Measurements from ENCODE around the gene LCN6.
"Not testable (repeated sequence)": the region's sequence is repeated elsewhere in the genome, so short reads cannot be mapped to it uniquely, and the experiment has no call there.

LCN6 gene

DNA sequence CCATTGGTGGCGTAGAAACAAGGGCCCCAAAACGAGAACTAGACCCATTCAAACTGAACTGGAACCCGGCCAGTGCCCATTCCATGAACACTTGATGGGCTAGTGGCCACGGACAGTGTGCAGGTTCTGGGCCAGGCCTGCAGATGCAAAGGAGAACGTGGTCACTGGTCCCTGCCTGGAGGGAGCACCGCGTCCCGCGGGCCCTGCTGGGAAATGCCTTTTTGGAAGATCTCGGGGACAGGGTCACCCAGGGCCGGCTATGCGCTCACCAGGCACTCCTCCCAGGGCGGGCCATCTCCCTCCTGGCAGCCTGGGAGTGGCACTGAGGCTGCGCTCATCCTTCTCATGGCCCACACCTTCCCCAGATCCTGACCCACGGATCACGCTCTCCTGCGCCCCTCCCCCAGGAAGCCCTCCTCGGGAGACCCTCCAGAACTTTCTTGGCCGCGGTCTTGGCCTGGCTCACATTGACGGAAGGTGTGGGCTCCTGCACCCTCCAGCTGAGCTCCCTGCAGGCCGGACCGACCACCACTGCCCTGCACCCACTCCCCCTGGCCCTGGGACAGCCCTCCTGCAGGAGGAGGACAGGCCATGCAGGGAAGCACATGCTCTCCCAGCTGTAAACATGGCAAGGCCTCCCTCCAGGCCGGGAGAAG, 38.7 kb downstream of the LCN6 start:
- DNase-seq (ENCODE audit: low read depth), result no peak

DNA sequence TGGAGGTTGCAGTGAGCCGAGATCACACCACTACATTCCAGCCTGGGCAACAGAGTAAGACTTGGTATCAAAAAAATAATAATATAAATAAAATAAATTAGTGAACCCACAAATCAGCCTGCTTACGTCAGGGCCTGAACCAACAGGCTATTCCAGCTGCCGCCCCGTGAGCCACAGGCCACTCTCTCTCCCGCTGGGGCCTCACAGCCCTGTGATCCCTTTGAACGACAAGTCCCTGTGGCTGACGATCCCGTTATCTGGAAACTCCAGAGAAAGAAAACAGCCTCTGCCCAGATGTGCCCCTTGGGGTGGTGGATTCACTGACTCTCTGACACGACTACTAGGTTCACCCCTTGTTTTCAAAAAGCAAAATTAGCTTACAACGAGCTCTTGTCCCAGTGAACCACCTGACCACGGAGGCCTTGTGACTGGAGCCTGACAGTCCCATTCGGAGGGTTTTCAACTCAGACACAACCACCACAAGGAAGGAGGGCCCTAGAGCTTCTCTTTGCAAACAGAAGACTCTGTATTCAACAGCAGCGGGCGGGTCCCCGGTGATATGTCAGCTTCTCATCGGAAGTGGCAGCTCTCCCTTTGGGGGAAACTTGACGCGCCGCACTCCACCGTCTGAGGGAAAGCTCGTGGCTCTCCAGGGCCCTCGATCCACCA, 40.3 kb downstream of the LCN6 start:
- no peak for DNase-seq (ENCODE audit: low read depth)

DNA sequence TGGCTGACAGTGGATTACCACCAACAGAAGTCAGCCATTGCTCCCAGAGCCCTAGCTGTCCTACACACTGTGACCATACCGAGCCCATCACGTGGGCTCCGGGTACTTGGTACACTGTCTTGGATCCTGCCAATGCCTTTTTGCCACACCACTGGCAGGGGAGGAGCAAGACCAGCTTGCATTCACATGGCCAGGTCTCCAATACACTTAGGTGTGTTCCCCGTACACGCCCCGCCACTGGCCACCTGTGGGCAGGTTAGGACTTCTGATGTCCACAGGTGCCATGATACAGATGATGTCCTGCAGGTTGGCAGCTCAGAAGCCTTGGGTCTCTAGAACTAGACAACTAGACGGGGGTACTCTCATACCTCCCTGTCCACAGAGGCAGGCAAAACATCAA, 41.3 kb downstream of the LCN6 start:
- no peak for DNase-seq (ENCODE audit: low read depth)

DNA sequence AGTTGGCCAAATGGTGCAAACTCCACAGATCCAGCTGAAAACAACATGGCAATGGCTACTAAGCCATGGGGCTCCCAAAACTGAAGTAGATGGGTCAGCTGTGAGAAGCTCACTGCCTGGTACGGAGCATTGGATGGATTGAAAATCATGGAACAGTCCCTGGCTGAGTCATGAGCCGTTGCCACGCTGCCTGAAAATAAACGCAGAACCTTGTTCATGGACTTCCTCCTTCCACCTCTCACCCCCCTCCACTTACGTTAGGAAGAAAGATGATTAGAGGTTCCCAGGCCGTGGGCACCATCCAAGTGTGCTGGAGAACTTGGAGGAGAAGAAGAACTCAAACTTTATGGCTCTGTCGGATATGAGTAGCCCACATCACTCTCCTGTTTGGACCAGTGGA, 42.8 kb downstream of the LCN6 start:
- DNase-seq (ENCODE audit: low read depth), result no peak

DNA sequence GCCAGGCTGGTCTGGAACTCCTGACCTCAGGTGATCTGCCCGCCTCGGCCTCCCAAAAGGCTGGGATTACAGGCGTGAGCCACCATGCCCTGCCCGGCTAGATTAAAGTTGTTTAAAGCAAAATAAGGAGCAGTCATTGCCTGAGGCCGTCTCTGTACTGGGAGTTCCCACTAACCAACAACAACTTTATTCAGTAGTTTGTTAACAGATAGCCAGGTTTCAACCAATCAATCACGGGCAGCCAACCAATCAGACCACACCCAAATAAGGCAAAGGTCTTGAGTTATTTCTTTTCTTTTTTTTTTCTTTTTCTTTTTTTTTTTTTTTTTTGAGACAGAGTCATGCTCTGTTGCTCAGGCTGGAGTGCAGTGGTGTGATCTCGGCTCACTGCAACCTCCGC, 43.6 kb downstream of the LCN6 start:
- DNase-seq (ENCODE audit: low read depth), result not testable (repeated sequence)

DNA sequence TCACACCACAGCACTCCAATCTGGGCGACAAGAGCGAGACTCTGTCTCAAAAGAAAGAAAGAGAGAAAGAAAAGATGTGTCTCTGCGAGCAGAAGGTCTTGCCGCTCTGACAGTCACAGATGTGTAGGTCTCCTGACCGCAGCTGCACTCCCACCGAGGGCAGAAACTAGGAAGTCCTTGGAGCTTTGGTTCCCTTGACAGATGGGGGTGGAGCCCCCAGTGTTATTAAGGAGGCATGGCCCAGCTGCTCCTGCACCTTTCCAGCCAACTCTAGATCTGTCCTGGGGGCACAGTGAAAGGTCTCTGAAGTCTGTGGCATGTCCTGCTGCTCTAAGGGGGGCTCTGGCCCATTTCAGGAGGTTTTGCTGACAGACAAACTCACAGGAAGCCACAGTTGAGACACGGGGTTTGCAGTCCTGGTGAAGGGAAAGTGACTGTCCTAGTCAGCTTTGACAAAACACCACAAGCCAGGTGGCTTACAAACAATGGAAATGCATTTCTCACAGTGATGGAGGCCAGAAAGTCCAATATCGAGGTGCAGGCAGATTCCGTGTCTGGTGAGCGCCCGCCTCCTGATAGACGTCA, 45.0 kb downstream of the LCN6 start:
- DNase-seq (ENCODE audit: low read depth), result no peak

DNA sequence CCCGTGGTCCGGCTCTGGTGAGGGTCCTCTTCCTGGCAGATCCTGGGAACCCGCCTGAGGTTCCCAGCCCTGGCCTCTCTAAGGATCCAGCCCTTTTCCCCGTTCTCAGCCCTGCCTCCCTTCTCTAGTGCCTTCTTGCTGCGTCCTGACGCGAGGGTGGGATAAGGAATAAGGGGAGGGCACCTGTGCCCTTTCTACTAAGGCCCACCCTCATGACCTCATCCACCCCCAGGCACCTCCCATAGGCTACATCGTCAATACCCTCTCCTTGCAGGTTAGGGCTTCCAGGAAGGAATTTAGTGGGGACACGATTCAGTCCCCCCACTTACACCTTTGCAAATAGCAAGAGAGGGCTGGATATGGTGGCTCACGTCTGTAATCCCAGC, 46.7 kb downstream of the LCN6 start:
- no peak for DNase-seq (ENCODE audit: low read depth)

DNA sequence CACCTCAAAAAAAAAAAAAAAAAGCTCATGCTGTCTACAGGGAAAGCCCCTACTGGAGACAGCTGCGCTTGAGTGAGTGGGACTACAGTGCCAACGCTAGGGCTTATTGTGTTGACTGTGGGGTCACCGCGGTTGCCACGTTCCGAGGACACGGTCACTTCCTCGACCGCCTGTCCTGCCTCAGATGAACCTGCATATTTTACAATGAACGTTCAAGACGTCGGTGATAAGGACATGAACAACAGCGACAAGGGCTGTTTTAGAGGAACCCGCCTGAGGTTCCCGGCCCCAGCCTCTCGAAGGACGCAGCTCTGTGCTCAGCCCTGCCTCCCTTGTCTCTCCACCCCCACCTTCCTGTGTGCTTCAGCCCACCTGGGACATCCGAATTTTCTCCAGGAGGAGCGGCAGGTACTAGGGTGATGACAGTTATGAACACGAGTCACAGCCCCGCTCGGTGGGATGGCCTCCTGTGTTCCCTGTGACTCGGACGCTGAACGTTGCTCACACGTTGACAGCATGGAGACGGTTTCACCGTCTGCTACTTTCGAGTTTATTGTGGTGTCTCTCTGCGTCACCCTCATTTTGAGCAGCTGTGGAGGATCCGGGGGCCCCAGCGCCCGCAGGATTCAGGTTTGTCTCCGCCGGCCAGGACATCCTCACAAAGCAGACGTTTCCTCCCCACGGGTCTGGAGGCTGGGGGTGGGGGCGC, 47.2 kb downstream of the LCN6 start:
- DNase-seq (ENCODE audit: low read depth), result peak; percentile 21

DNA sequence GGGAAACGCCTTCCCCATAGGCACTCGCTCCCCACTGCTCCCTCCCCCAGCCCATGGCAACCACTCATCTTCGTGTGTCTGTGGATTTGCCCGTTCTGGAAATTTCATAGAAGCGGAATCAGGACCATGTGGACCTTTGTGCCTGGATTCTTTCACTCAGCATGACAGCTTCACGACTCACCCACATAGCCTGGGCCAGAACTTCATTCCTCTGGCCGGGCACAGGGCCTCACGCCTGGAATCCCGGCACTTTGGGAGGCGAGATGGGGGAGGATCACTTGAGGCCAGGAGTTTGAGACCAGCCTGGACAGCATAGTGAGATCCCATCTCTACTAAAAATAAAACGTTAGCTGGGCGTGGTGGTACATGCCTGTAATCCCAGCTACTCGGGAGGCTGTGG, 48.0 kb downstream of the LCN6 start:
- DNase-seq (ENCODE audit: low read depth), result no peak

DNA sequence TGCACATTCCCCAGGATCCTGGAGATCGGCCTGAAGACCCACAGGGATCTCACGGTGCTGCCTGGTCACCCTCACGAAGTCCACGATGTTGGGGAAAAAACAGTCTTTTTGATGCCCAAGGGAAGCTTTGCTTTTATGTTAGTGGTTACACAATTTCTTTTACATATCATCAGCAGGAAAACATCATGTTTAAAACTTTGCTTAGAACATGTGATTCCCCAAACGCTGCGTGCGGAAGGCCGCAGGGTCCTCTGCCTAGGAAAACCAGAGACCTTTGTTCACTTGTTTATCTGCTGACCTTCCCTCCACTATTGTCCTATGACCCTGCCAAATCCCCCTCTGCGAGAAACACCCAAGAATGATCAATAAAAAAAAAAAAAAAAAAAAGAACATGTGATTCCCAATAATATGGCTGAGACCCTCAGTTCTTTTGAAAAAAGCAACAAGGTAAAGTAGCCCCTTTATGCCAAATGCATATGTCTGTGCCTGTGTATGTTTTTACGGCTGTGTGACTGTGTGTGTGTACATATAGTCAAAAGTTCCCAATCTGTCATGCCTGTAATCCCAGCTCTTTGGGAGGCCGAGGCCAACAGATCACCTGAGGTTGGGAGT, 49.6 kb downstream of the LCN6 start:
- DNase-seq (ENCODE audit: low read depth), result no peak

DNA sequence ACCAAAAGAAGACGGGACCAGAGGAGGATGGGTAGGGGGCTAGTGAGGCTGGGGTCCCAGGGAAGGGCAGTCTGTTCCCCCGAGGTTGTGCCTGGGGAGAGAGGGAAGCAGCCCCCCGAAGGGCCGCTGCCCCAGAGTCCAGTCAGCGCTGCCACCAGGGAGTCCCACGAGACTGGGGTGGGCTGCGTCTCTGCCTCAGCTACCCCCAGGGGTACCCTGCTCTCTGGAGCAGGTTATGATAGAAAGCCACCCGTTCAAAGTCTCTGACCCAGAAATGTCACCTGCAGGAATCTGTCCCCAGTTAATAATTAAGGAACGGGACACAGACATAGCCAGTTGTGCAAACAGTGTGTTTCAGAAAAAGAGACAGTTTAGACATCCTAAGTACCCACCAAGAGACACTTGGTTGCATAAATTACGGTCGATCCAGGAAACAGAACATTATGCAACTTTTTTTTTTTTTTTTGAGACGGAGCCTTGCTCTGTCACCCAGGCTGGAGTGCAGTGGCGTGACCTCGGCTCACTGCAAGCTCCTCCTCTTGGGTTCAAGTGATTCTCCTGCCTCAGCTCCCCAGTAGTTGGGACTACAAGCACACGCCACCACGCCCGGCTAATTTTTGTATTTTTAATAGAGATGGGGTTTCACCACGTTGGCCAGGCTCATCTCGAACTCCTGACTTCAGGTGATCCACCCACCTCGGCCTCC, 50.4 kb downstream of the LCN6 start:
- DNase-seq (ENCODE audit: low read depth), result no peak

DNA sequence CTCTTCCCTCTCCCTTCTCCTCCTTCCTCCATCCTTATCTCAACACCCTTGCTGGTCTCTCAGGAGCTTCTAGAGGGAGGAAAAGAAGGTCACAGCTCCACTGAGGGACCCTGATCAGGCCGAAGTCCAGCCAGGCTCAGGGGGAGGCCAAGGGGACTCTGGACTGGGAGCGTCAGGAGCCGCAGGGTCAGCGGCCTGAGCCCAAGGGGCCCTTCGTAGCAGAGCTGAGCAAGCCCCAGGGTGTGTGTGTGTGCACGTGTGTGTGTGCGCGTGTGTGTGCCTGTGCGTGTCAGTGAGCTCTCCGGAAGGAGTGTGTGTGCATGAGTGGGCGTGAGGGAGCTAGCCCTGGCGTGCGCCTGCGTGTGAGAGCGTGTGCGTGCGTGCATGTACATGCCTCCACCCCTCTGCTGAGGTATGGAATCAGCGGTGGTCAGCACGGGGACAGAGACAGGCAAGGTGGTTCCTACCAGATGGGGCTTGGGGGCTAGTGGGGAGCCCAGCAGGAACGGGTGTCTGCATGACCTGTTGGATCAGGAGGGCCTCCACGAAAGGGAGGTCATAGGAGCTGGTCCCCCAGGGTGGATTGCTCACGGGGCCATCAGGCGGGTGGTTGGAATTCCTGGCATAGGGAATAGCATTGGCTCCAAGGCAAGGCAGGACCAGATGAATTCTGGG, 51.0 kb downstream of the LCN6 start:
- no peak for DNase-seq (ENCODE audit: low read depth)

DNA sequence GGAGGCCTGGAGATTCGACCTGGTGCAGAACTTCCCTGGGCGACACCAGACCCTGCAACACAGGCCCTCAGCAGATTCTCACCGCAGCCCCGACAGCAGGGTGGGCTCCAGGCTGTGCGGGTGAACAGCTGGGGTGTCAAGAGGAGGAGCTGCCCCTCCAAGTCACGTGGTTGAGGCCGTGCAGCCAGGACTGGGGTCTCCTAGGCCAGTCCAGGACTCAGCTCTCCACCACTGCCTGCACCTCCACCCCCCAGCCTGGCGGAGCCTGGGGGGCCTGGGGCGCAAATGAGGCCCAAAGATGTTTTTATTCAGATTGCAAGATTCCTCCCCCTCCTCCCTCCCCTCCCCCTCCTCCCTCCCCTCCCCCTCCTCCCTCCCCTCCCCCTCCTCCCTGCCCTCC, 51.8 kb downstream of the LCN6 start:
- DNase-seq (ENCODE audit: low read depth), result no peak

DNA sequence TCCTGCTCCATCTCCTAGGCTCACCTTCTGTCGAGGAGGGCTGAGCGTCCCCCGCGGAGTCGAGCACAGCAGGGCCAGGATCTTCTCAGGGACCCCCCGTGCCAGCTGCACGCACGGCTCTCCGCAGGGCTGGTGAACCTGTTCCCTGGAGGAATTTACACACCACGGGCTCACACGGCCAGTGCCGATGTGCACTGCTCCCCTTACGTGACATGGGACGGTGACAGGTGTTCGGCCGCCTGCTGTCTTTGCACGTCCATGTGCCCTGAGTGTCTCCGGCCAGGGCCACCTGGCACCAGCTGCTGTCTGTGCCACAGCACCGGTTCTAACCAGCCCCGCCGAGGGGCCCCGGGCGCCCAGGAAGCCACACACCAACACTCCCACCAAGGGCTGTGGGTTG, 52.4 kb downstream of the LCN6 start:
- DNase-seq (ENCODE audit: low read depth), result no peak

DNA sequence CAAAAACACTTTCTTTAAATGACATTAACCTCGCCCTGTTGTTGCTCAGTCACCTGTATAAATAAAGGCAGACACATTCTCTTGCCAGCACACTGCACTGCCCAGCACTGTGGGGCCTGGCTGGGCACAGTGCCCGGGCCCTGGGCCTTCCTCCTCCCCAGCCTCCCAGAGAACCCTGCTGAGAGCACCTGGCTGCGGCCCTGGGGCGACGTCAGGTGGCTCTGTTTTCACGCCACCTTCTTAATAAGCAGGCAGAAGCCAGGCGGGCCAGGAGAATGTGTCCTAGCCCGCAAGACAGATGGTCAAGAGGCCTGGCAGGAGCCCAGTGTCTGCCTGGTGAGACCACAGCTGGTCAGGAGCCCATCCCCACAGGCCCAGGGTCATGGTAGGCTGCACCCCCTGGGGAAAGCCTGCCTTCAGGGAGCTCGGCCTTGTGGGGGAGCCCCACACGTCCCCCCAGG, 52.9 kb downstream of the LCN6 start:
- no peak for DNase-seq (ENCODE audit: low read depth)

DNA sequence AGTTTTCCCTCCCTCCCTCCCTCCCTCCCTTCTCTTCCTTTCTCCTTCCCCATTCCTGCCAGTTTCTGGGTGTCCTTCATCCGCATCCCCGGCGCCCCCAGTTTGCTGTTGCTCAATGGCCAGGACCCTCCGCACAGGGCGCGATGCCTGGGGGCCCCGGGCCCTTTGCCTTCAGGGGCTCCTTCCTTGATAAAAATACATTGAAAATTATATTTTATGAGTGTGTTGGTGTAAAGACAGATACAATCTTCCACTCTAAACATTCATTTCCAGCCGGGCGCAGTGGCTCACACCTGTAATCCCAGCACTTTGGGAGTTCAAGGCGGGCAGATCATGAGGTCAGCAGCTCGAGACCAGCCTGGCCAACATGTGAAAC, 53.5 kb downstream of the LCN6 start:
- DNase-seq (ENCODE audit: low read depth), result no peak

DNA sequence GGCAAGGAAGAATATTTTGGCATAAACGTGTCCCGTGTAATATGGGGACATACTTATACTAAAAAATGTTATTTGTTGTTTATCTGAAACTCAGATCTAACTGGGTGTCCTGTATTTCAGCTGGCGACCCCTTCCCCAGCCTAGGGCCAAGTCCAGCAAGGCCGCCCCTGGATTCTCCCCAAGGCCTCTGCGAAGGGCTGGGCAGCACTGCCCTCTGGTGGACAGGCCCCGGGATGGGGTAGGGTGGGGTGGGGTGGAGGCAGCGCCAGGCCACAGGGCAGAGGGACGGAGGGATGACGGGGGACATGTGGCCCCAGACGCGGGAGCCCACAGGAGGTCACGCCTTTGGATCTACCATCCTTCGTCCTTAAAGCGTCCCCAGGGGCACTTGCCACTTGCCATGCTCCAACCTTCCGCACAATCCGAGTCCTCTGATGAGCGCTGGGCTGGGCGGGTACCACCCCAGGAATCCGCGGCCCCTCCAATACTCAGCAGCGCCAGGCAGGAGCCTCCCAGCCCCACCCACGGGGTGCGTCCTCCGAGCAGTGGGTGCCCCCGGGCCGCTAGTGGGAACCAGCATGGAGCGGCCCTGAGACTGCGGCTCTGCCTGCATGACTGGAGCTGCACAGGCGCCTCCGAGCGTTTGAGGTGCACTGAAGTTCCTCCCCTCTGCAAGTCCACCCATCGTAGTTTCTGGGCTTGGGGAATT, 54.0 kb downstream of the LCN6 start:
- DNase-seq (ENCODE audit: low read depth), result no peak
